PC-3 (cell line): ENCODE results near the gene STPG4. TPM values are rescaled to one million over a fixed set of nuclear protein-coding genes. Genes with fewer than 3 reads are reported as not detected.

Source experiments
- ATAC-seq: fragments of 200-7000 bp; cut with Tn5 transposase; 2 replicates; pipeline ENCODE4 v1.9.1; 2020; ENCODE audit warnings: mild to moderate bottlenecking, moderate library complexity
- BruUV-seq: library from RNA; stranded (reverse); fragments of 400-500 nt; replicated peaks from 2 replicates; lab custom pipeline; 2021; lab: Mats Ljungman, UMichigan
- CTCF ChIA-PET: fragments of 300-600 bp; sonication (Branson Sonifier 250); formaldehyde crosslinking; loops from one replicate; lab custom pipeline; 2022; ENCODE audit warnings: antibody characterized with exemption; lab: Charles Lee
- POLR2A ChIA-PET: fragments of 300-600 bp; sonication (Branson Sonifier 250); formaldehyde crosslinking; loops from one replicate; lab custom pipeline; 2022; ENCODE audit warnings: antibody characterized with exemption; ENCODE audit not compliant: unreplicated experiment; lab: Charles Lee
- DNase-seq: peaks from one replicate; pipeline ENCODE4 v3.0.0-alpha.2; 2015
- H2AFZ ChIP-seq: fragments of 300-600 bp; sonication (generic); 2 replicates; pipeline ENCODE4 v1.6.0; 2016; ENCODE audit warnings: antibody characterized with exemption, low read length
- H3F3A ChIP-seq: fragments of 300-600 bp; sonication (generic); one replicate; pipeline ENCODE4 v1.6.0; 2017; ENCODE audit warnings: antibody characterized with exemption, low read length, control low read depth, mild to moderate bottlenecking; ENCODE audit not compliant: unreplicated experiment
- H3K27ac ChIP-seq: fragments of 300-600 bp; sonication (generic); 2 replicates; pipeline ENCODE4 v1.5.1; 2016; ENCODE audit warnings: mild to moderate bottlenecking, low read length
- H3K27me3 ChIP-seq: fragments of 300-600 bp; sonication (generic); 2 replicates; pipeline ENCODE4 v1.6.1; 2016; ENCODE audit warnings: low read length, mixed read lengths
- H3K36me3 ChIP-seq: fragments of 300-600 bp; sonication (generic); 2 replicates; pipeline ENCODE4 v1.6.1; 2016; ENCODE audit warnings: low read depth, mixed run types, low read length, mixed read lengths
- H3K4me1 ChIP-seq: fragments of 300-600 bp; sonication (generic); 2 replicates; pipeline ENCODE4 v1.5.1; 2016; ENCODE audit warnings: low read length; ENCODE audit not compliant: insufficient read depth
- H3K4me2 ChIP-seq: fragments of 300-600 bp; sonication (generic); 2 replicates; pipeline ENCODE4 v1.6.0; 2016; ENCODE audit warnings: low read length
- H3K4me3 ChIP-seq: fragments of 300-600 bp; sonication (generic); 2 replicates; pipeline ENCODE4 v1.5.1; 2016; ENCODE audit warnings: mild to moderate bottlenecking, low read length, mixed read lengths
- H3K79me2 ChIP-seq: fragments of 300-600 bp; sonication (generic); 2 replicates; pipeline ENCODE4 v1.6.1; 2017; ENCODE audit warnings: low read length, mixed read lengths
- H3K9ac ChIP-seq: fragments of 300-600 bp; sonication (generic); 2 replicates; pipeline ENCODE4 v1.6.0; 2016; ENCODE audit warnings: mild to moderate bottlenecking, low read length
- H3K9me2 ChIP-seq: fragments of 300-600 bp; sonication (generic); replicated peaks from 2 replicates; pipeline ENCODE4 v1.6.1; 2016; ENCODE audit warnings: mixed run types, low read length, mixed read lengths
- H3K9me3 ChIP-seq: fragments of 300-600 bp; sonication (generic); 2 replicates; pipeline ENCODE4 v1.6.1; 2016; ENCODE audit warnings: low read length, mixed read lengths
- H4K20me1 ChIP-seq: fragments of 300-600 bp; sonication (generic); 2 replicates; pipeline ENCODE4 v1.6.1; 2016; ENCODE audit warnings: low read length, mixed read lengths
- CTCF ChIP-seq: fragments of 300-600 bp; sonication (generic); conservative IDR thresholded peaks from 2 replicates; pipeline ENCODE4 v1.5.1; 2017; ENCODE audit warnings: antibody characterized with exemption, low read depth, mild to moderate bottlenecking, low read length
- EZH2 ChIP-seq: fragments of 300-600 bp; sonication (generic); IDR thresholded peaks from one replicate; pipeline ENCODE4 v1.6.1; 2017; ENCODE audit warnings: antibody characterized with exemption, mild to moderate bottlenecking, low read length; ENCODE audit not compliant: unreplicated experiment
- EZH2phosphoT487 ChIP-seq: fragments of 300-600 bp; sonication (generic); IDR thresholded peaks from 2 replicates; pipeline ENCODE4 v1.6.1; 2018; ENCODE audit warnings: mild to moderate bottlenecking, antibody characterized with exemption, low read length, borderline replicate concordance
- intact Hi-C: fragments of 100-400 bp; cut with micrococcal nuclease; formaldehyde crosslinking; loops from 2 replicates; pipeline ENCODE4 v1.9.0; 2023
- total RNA-seq: library from RNA; depleted of rRNA; stranded (reverse); fragments of >200 nt; gene quantifications from 2 replicates; pipeline ENCODE4 v1.2.3, GENCODE V29; 2014

Gene STPG4
- total RNA-seq, 1 experiment from 2014 or later, result 2.4 TPM

DNA sequence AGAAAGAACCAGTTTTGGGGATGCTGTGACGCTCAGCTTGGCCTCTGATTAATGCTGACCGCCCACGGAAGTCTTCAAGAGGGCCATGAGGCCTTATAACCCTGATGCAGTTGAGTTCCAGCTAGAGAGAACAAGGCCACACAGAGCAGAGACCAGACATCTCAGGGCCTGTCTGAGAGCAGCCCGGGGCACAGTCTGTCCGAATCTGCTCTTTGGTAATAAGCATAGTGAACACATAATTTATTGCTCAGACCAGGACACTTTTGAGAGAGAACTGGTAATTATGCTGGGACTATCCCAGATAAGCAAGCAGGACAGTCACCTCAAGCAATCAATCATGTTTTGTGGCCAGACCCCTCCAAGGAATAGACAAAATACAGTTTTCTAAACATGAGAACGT is 68.5 kb downstream of the STPG4 start:
- H3K4me2 ChIP-seq, result no peak overlapping the region
- BruUV-seq, result no TSS peak
- H3K4me1 ChIP-seq, result peaks cover 26% of the 10 kb centered on the region
- no peak overlapping the region for H2AFZ ChIP-seq
- ChIA-PET POLR2A (no interaction called here), CTCF (no interaction called here)
- H4K20me1 ChIP-seq, result no peaks in the 10 kb centered on the region
- no peak overlapping the region for H3K27ac ChIP-seq
- H3K79me2 ChIP-seq, result no peaks in the 10 kb centered on the region
- no peaks in the 10 kb centered on the region for H3F3A ChIP-seq
- H3K9me2 ChIP-seq, result no peaks in the 10 kb centered on the region
- H3K9ac ChIP-seq, result no peak overlapping the region
- intact Hi-C loops, result no loop called here
- TF ChIP-seq EZH2phosphoT487 (no peak), EZH2 (no peak), CTCF (no peak)
- H3K9me3 ChIP-seq, result no peaks in the 10 kb centered on the region
- H3K36me3 ChIP-seq, result no peaks in the 10 kb centered on the region
- H3K4me3 ChIP-seq, result no peak overlapping the region
- H3K27me3 ChIP-seq, result no peaks in the 10 kb centered on the region
- ATAC-seq, result no peak
- no peak for DNase-seq

- ATAC-seq (no peak), DNase-seq (no peak)
- H3K4me1 ChIP-seq, result peaks cover 26% of the 10 kb centered on the region
- H4K20me1 ChIP-seq, result no peaks in the 10 kb centered on the region
- CTCF ChIA-PET, result no interaction called here
- no peak overlapping the region for H2AFZ ChIP-seq
- no peak overlapping the region for H3K27ac ChIP-seq
- POLR2A ChIA-PET, result no interaction called here
- no peak overlapping the region for H3K4me2 ChIP-seq
- intact Hi-C loops, result no loop called here
- H3K27me3 ChIP-seq, result no peaks in the 10 kb centered on the region
- BruUV-seq, result no TSS peak
- no peaks in the 10 kb centered on the region for H3K9me2 ChIP-seq
- no peaks in the 10 kb centered on the region for H3K79me2 ChIP-seq
- TF ChIP-seq EZH2phosphoT487, result no peak
- TF ChIP-seq EZH2, result no peak
- no peak for TF ChIP-seq CTCF
- no peaks in the 10 kb centered on the region for H3F3A ChIP-seq
- H3K36me3 ChIP-seq, result no peaks in the 10 kb centered on the region
- H3K9me3 ChIP-seq, result no peaks in the 10 kb centered on the region
- no peak overlapping the region for H3K4me3 ChIP-seq
- no peak overlapping the region for H3K9ac ChIP-seq
Measured at GRCh38 chr2:47086054-47086471, 69.0 kb downstream of the STPG4 start.

DNA sequence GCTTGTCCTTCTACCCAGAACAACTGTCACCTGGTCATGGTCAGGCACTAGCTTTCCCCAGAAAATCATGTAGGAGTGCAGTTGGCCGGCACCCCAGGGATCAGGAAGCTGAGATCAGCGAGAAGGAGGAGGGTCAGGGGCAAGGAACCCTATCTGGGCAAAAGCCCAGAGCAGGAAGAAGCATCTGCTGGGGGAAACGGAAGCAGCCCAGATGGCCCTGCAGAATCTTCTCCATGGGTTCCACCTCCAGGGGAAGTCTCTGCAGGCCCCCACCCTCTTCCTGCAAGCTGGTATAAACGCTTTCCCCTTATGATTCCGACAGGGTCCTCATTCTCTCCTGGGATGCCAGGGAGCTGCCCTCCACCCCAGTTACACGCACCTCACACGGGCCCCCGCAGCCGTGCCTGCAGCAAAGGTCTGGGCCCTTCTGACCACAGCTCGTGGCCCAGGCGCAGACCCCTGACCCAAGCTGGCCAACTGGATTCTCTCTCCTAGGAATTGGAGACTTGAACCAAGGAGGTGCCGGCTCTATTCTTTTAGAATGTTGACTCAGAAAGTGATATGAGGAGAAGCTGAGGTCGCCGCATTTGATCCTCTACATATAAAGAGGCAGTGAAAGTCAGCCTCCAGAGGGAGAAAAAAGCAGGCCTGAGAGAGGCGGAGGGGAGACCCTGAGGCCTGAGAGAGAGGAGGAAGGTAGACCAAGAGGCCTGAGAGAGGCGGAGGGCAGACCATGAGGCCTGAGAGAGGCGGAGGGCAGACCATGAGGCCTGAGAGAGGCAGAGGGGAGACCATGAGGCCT is 71.0 kb downstream of the STPG4 start:
- no peak for DNase-seq
- H3K27me3 ChIP-seq, result no peaks in the 10 kb centered on the region
- no peak overlapping the region for H2AFZ ChIP-seq
- H3K36me3 ChIP-seq, result no peaks in the 10 kb centered on the region
- no peaks in the 10 kb centered on the region for H3K9me2 ChIP-seq
- no peak overlapping the region for H3K4me3 ChIP-seq
- H4K20me1 ChIP-seq, result no peaks in the 10 kb centered on the region
- intact Hi-C loops, result no loop called here
- no peaks in the 10 kb centered on the region for H3K9me3 ChIP-seq
- H3K4me2 ChIP-seq, result no peak overlapping the region
- no peak overlapping the region for H3K9ac ChIP-seq
- no peaks in the 10 kb centered on the region for H3K79me2 ChIP-seq
- no TSS peak for BruUV-seq
- CTCF ChIA-PET, result no interaction called here
- TF ChIP-seq EZH2 (no peak), EZH2phosphoT487 (no peak), CTCF (no peak)
- no peaks in the 10 kb centered on the region for H3F3A ChIP-seq
- no peak for ATAC-seq
- no peak overlapping the region for H3K27ac ChIP-seq
- H3K4me1 ChIP-seq, result peaks cover 16% of the 10 kb centered on the region
- POLR2A ChIA-PET, result no interaction called here
